AG04449 (cell line): Measurements from ENCODE around the gene NEK11.

Experiments used
- CTCF ChIA-PET: fragments of 350-600 bp; formaldehyde crosslinking; extraction: SDS; loops from one replicate; lab custom pipeline; 2021; ENCODE audit warnings: antibody characterized with exemption; lab: Yijun Ruan, JAX
- POLR2A ChIA-PET: fragments of 400-600, 350-600 bp; formaldehyde crosslinking; extraction: SDS; loops from one replicate; lab custom pipeline; 2020; ENCODE audit warnings: antibody characterized with exemption, inconsistent platforms; lab: Yijun Ruan, JAX
- DNase-seq: peaks from one replicate; pipeline ENCODE4 v3.0.0-alpha.2; 2010; ENCODE audit warnings: low read depth, low spot score
- H3K4me3 ChIP-seq: 2 replicates; pipeline ENCODE4 v1.5.1; 2011; ENCODE audit warnings: low read depth, mild to moderate bottlenecking, control low read depth, low read length
- TF ChIP-seq, protein P1 (sequence below): IDR thresholded peaks from one replicate; pipeline ENCODE4 v1.5.1; 2011; ENCODE audit warnings: mild to moderate bottlenecking, moderate library complexity, low read length, control low read depth, inconsistent platforms; ENCODE audit not compliant: insufficient read depth; ENCODE audit errors: missing control alignments

Gene NEK11

DNA sequence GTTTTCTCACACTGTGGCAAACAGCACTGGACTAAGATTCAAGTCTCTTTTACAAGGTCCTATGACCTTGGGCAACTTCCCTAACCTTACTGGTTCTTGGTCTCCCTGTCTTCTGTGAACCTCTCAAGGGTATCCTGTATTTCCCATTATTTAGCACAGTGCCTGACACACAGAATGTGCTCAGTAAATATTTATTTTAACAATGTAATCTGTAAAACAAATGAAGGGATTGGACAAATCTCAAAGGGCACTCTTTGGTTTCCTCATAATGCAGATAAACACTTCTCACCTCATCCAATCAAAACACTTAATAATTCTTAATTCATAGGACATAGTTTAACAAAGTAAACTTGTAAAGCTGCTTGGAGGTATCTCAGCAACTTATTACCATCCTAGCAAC lies 367.7 kb downstream of the NEK11 start:
- CTCF ChIA-PET = no interaction called here
- POLR2A ChIA-PET = interaction anchor here (1.0 kb wide), 1 partner anchor 12 kb away, joined by 3 read pairs; no protein-coding TSS in a partner anchor
- H3K4me3 ChIP-seq = no peak overlapping the region
- TF ChIP-seq, protein P1, sequence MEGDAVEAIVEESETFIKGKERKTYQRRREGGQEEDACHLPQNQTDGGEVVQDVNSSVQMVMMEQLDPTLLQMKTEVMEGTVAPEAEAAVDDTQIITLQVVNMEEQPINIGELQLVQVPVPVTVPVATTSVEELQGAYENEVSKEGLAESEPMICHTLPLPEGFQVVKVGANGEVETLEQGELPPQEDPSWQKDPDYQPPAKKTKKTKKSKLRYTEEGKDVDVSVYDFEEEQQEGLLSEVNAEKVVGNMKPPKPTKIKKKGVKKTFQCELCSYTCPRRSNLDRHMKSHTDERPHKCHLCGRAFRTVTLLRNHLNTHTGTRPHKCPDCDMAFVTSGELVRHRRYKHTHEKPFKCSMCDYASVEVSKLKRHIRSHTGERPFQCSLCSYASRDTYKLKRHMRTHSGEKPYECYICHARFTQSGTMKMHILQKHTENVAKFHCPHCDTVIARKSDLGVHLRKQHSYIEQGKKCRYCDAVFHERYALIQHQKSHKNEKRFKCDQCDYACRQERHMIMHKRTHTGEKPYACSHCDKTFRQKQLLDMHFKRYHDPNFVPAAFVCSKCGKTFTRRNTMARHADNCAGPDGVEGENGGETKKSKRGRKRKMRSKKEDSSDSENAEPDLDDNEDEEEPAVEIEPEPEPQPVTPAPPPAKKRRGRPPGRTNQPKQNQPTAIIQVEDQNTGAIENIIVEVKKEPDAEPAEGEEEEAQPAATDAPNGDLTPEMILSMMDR = no peak
- DNase-seq = no peak

DNA sequence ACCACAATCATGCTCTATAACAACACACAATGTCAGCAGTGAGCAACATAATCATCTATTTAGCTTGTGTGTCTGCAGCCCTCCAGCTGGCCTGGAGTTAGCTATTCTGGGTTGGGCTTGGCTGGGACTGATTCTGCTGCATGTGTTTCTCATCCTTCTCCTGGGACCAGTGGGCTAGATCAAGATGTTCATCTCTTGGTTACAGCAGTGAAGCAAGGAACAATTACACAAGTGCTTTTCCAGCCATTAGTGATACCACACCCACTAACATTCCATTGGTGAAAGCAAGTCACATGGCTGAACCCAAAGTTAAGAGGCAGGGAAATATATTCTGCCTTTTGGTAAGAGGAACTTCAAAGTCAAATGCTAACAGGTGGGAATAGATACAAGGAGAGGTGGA lies 369.5 kb downstream of the NEK11 start:
- DNase-seq = no peak
- ChIA-PET CTCF (no interaction called here), POLR2A (no interaction called here)
- TF ChIP-seq, protein P1 = no peak
- H3K4me3 ChIP-seq = no peak overlapping the region

DNA sequence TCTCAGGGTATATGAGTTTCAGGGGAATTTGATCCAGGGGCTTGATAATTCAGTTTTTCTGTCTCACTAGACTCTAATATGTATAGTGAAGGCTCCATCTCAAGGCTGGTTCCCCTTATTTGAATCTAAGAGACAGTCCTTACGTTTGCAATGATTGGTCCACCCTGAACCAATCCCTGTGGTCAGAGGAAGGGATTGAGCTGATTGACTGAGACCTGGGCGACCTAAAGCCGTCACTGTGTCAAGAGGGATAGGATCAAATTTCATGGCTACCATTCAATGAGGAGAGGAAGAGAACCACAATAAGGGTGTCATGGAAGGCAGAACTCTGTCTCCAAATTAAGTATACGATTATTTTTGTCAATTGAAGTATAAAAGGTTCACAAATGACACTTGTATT lies 371.2 kb downstream of the NEK11 start:
- POLR2A ChIA-PET = no interaction called here
- CTCF ChIA-PET = no interaction called here
- DNase-seq = no peak
- H3K4me3 ChIP-seq = no peak overlapping the region
- TF ChIP-seq, protein P1 = no peak
